ENCODE data around the gene DENND5B.
"Not testable (repeated sequence)": the region's sequence is repeated elsewhere in the genome, so short reads cannot be mapped to it uniquely, and the experiment has no call there.

GRCh38 chr12:31377210-31377609, 213.7 kb downstream of the DENND5B start:
- TF ChIP-seq CTCF (conservative IDR thresholded peaks at IDR 0.05 in 1 of 2, IDR thresholded peaks at IDR 0.05 in 1 of 2; ENCODE audit: extremely low read depth in 1 of 2, insufficient read depth in 1 of 2, low read depth in 1 of 2, low read length in 2 of 2); EZH2 (IDR thresholded peaks at IDR 0.05; ENCODE audit: borderline replicate concordance, low read length): not testable (repeated sequence)

Data from mammary epithelial cell (primary cell).